ENCODE data around the gene SFN.

GRCh38 chr1:26900001-26900814, 37.3 kb downstream of the SFN start, which contains the start of gene GPATCH3:
- TF ChIP-seq POLR2A (IDR thresholded peaks at IDR 0.05; ENCODE audit: low read depth, low read length): peak; percentile 93
- TF ChIP-seq, protein P1, sequence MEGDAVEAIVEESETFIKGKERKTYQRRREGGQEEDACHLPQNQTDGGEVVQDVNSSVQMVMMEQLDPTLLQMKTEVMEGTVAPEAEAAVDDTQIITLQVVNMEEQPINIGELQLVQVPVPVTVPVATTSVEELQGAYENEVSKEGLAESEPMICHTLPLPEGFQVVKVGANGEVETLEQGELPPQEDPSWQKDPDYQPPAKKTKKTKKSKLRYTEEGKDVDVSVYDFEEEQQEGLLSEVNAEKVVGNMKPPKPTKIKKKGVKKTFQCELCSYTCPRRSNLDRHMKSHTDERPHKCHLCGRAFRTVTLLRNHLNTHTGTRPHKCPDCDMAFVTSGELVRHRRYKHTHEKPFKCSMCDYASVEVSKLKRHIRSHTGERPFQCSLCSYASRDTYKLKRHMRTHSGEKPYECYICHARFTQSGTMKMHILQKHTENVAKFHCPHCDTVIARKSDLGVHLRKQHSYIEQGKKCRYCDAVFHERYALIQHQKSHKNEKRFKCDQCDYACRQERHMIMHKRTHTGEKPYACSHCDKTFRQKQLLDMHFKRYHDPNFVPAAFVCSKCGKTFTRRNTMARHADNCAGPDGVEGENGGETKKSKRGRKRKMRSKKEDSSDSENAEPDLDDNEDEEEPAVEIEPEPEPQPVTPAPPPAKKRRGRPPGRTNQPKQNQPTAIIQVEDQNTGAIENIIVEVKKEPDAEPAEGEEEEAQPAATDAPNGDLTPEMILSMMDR (conservative IDR thresholded peaks at IDR 0.05; ENCODE audit: low read depth, low read length): no peak
- TF ChIP-seq MXI1 (IDR thresholded peaks at IDR 0.05; ENCODE audit: borderline replicate concordance, low read depth, low read length): no peak
- TF ChIP-seq RCOR1 (IDR thresholded peaks at IDR 0.05; ENCODE audit: insufficient replicate concordance, low read length): no peak
